ENCODE measurements around the gene EIF6. TPM values are rescaled to one million over a fixed set of nuclear protein-coding genes. Genes with fewer than 3 reads are reported as not detected.

The EIF6 gene
- total RNA-seq, 1 experiment from 2014 or later = 420 TPM

- H3K4me1 ChIP-seq = peaks cover 30% of the 10 kb centered on the region
- DNase-seq = no peak
- H3K36me3 Mint-ChIP-seq (ENCODE audit: insufficient read depth, unreplicated experiment) = peaks cover 20% of the 10 kb centered on the region
- H3K9me3 Mint-ChIP-seq (ENCODE audit: unreplicated experiment) = no peaks in the 10 kb centered on the region
- intact Hi-C loops (cut with micrococcal nuclease; ENCODE audit: unreplicated experiment) = no loop called here
- H3K27me3 Mint-ChIP-seq (ENCODE audit: insufficient read depth, unreplicated experiment) = no peaks in the 10 kb centered on the region
- ChIA-PET CTCF (interaction anchor here (1.1 to 8.3 kb wide), 3 partner anchors 29 to 149 kb away, joined by 4 to 167 read pairs (median 4); no protein-coding TSS in a partner anchor), POLR2A (no interaction called here)
- no peak for TF ChIP-seq CTCF (IDR thresholded peaks at IDR 0.05; ENCODE audit: insufficient read depth in 1 of 2, low read depth in 1 of 2, low read length in 1 of 2, severe bottlenecking in 1 of 2, unreplicated experiment in 1 of 2)
- H3K27me3 ChIP-seq (replicated peaks; ENCODE audit: control insufficient read depth, insufficient read depth, low read length) = no peaks in the 10 kb centered on the region
- no TSS peak for BruUV-seq (replicated peaks)
- no peaks in the 10 kb centered on the region for H3K9me3 ChIP-seq
- H3K4me1 Mint-ChIP-seq (ENCODE audit: low read depth, unreplicated experiment) = peaks cover 29% of the 10 kb centered on the region
- H3K27ac Mint-ChIP-seq (ENCODE audit: unreplicated experiment) = no peak overlapping the region
- H3K4me3 Mint-ChIP-seq (ENCODE audit: unreplicated experiment) = no peak overlapping the region
- H3K36me3 ChIP-seq (ENCODE audit: control insufficient read depth, insufficient read depth, low read length) = peaks cover 3% of the 10 kb centered on the region; the same call in 1 of the 2 replicates
- H3K4me3 ChIP-seq (ENCODE audit: low read depth, low read length) = no peak overlapping the region
Measured at GRCh38 chr20:35301426-35301825, 16.9 kb upstream of the EIF6 start.

GRCh38 chr20:35300469-35301262, 16.1 kb upstream of the EIF6 start:
- no peak for TF ChIP-seq CTCF (IDR thresholded peaks at IDR 0.05; ENCODE audit: insufficient read depth in 1 of 2, low read depth in 1 of 2, low read length in 1 of 2, severe bottlenecking in 1 of 2, unreplicated experiment in 1 of 2)
- H3K27ac Mint-ChIP-seq (ENCODE audit: unreplicated experiment) = no peak overlapping the region
- H3K9me3 Mint-ChIP-seq (ENCODE audit: unreplicated experiment) = no peaks in the 10 kb centered on the region
- BruUV-seq (replicated peaks) = no TSS peak
- no peaks in the 10 kb centered on the region for H3K27me3 Mint-ChIP-seq (ENCODE audit: insufficient read depth, unreplicated experiment)
- Histone ChIP-seq H3K4me3 (ENCODE audit: low read depth, low read length) (no peak overlapping the region), H3K4me1 (peaks cover 22% of the 10 kb centered on the region), H3K9me3 (no peaks in the 10 kb centered on the region), H3K27me3 (replicated peaks; ENCODE audit: control insufficient read depth, insufficient read depth, low read length) (no peaks in the 10 kb centered on the region), H3K36me3 (ENCODE audit: control insufficient read depth, insufficient read depth, low read length) (no peaks in the 10 kb centered on the region)
- no peak for DNase-seq
- H3K4me1 Mint-ChIP-seq (ENCODE audit: low read depth, unreplicated experiment) = peaks cover 21% of the 10 kb centered on the region
- CTCF ChIA-PET = interaction anchor here (1.2 to 8.3 kb wide), 4 partner anchors 27 to 156 kb away, joined by 4 to 167 read pairs (median 4); no protein-coding TSS in a partner anchor
- POLR2A ChIA-PET = no interaction called here
- H3K36me3 Mint-ChIP-seq (ENCODE audit: insufficient read depth, unreplicated experiment) = peaks cover 15% of the 10 kb centered on the region
- no peak overlapping the region for H3K4me3 Mint-ChIP-seq (ENCODE audit: unreplicated experiment)
- intact Hi-C loops (cut with micrococcal nuclease; ENCODE audit: unreplicated experiment) = no loop called here

GRCh38 chr20:35299780-35300179, 15.2 kb upstream of the EIF6 start:
- Histone ChIP-seq H3K4me1 (peaks cover 14% of the 10 kb centered on the region), H3K36me3 (ENCODE audit: control insufficient read depth, insufficient read depth, low read length) (no peaks in the 10 kb centered on the region), H3K27me3 (replicated peaks; ENCODE audit: control insufficient read depth, insufficient read depth, low read length) (no peaks in the 10 kb centered on the region), H3K9me3 (no peaks in the 10 kb centered on the region), H3K4me3 (ENCODE audit: low read depth, low read length) (no peak overlapping the region)
- no peak overlapping the region for H3K4me3 Mint-ChIP-seq (ENCODE audit: unreplicated experiment)
- no peaks in the 10 kb centered on the region for H3K9me3 Mint-ChIP-seq (ENCODE audit: unreplicated experiment)
- no peaks in the 10 kb centered on the region for H3K27me3 Mint-ChIP-seq (ENCODE audit: insufficient read depth, unreplicated experiment)
- no TSS peak for BruUV-seq (replicated peaks)
- no peak for TF ChIP-seq CTCF (IDR thresholded peaks at IDR 0.05; ENCODE audit: insufficient read depth in 1 of 2, low read depth in 1 of 2, low read length in 1 of 2, severe bottlenecking in 1 of 2, unreplicated experiment in 1 of 2)
- ChIA-PET POLR2A (no interaction called here), CTCF (interaction anchor here (1.0 to 1.9 kb wide), 5 partner anchors 20 to 155 kb away, joined by 3 to 5 read pairs (median 4); no protein-coding TSS in a partner anchor)
- H3K36me3 Mint-ChIP-seq (ENCODE audit: insufficient read depth, unreplicated experiment) = peaks cover 6% of the 10 kb centered on the region
- H3K27ac Mint-ChIP-seq (ENCODE audit: unreplicated experiment) = no peak overlapping the region
- intact Hi-C loops (cut with micrococcal nuclease; ENCODE audit: unreplicated experiment) = no loop called here
- DNase-seq = no peak
- peaks cover 19% of the 10 kb centered on the region for H3K4me1 Mint-ChIP-seq (ENCODE audit: low read depth, unreplicated experiment)

Measured in Caco-2 (cell line).